ENCODE results near the gene ARCN1. TPM values are rescaled to one million over a fixed set of nuclear protein-coding genes. Genes with fewer than 3 reads are reported as not detected.

Gene ARCN1
- total RNA-seq, 4 donors from 2014 or later = 75.3 to 227 (median 96.2) TPM

- no peak for TF ChIP-seq CTCF (IDR thresholded peaks at IDR 0.05; ENCODE audit: low read depth)
Measured at GRCh38 chr11:118628861-118629549, 56.8 kb downstream of the ARCN1 start.

GRCh38 chr11:118629761-118630661, 57.8 kb downstream of the ARCN1 start:
- TF ChIP-seq CTCF (IDR thresholded peaks at IDR 0.05; ENCODE audit: low read depth) = no peak

- no peak for TF ChIP-seq CTCF (IDR thresholded peaks at IDR 0.05; ENCODE audit: low read depth)
Measured at GRCh38 chr11:118631142-118631909, 59.1 kb downstream of the ARCN1 start.

- no peak for TF ChIP-seq CTCF (IDR thresholded peaks at IDR 0.05; ENCODE audit: low read depth)
Measured at GRCh38 chr11:118632577-118633318, 60.5 kb downstream of the ARCN1 start.

GRCh38 chr11:118633319-118633690, 61.1 kb downstream of the ARCN1 start:
- no peak for TF ChIP-seq CTCF (IDR thresholded peaks at IDR 0.05; ENCODE audit: low read depth)

- TF ChIP-seq CTCF (IDR thresholded peaks at IDR 0.05; ENCODE audit: low read depth) = no peak
Measured at GRCh38 chr11:118633979-118634378, 61.8 kb downstream of the ARCN1 start.

Data from subcutaneous adipose tissue (tissue), 4 donors.